ENCODE data around the gene SLC35F3.

The SLC35F3 gene

GRCh38 chr1:234102583-234102982 lies 198.1 kb downstream of the SLC35F3 start:
- TF ChIP-seq MYC (IDR thresholded peaks at IDR 0.05; ENCODE audit: low read depth, low read length): no peak
- TF ChIP-seq POLR2A (IDR thresholded peaks at IDR 0.05; ENCODE audit: extremely low read depth, insufficient read length): no peak
- TF ChIP-seq CTCF (IDR thresholded peaks at IDR 0.05; ENCODE audit: low read depth, low read length): no peak
- TF ChIP-seq, protein P1, sequence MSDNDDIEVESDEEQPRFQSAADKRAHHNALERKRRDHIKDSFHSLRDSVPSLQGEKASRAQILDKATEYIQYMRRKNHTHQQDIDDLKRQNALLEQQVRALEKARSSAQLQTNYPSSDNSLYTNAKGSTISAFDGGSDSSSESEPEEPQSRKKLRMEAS (IDR thresholded peaks at IDR 0.05; ENCODE audit: low read depth, low read length): no peak
- H3K4me3 ChIP-seq (ENCODE audit: low read depth, low read length): no peak overlapping the region
- DNase-seq (ENCODE audit: low read depth): no peak

GRCh38 chr1:234103198-234103597 lies 198.7 kb downstream of the SLC35F3 start:
- TF ChIP-seq, protein P1 (IDR thresholded peaks at IDR 0.05; ENCODE audit: low read depth, low read length): no peak
- no peak for TF ChIP-seq CTCF (IDR thresholded peaks at IDR 0.05; ENCODE audit: low read depth, low read length)
- no peak for TF ChIP-seq MYC (IDR thresholded peaks at IDR 0.05; ENCODE audit: low read depth, low read length)
- TF ChIP-seq POLR2A (IDR thresholded peaks at IDR 0.05; ENCODE audit: extremely low read depth, insufficient read length): no peak
- DNase-seq (ENCODE audit: low read depth): no peak
- H3K4me3 ChIP-seq (ENCODE audit: low read depth, low read length): no peak overlapping the region

GRCh38 chr1:234106032-234106431 lies 201.6 kb downstream of the SLC35F3 start:
- TF ChIP-seq MYC (IDR thresholded peaks at IDR 0.05; ENCODE audit: low read depth, low read length) (no peak), POLR2A (IDR thresholded peaks at IDR 0.05; ENCODE audit: extremely low read depth, insufficient read length) (no peak), CTCF (IDR thresholded peaks at IDR 0.05; ENCODE audit: low read depth, low read length) (no peak)
- TF ChIP-seq, protein P1 (IDR thresholded peaks at IDR 0.05; ENCODE audit: low read depth, low read length): no peak
- no peak for DNase-seq (ENCODE audit: low read depth)
- no peak overlapping the region for H3K4me3 ChIP-seq (ENCODE audit: low read depth, low read length)

GRCh38 chr1:234107416-234108021 lies 203.0 kb downstream of the SLC35F3 start:
- no peak for DNase-seq (ENCODE audit: low read depth)
- no peak overlapping the region for H3K4me3 ChIP-seq (ENCODE audit: low read depth, low read length)
- no peak for TF ChIP-seq CTCF (IDR thresholded peaks at IDR 0.05; ENCODE audit: low read depth, low read length)
- TF ChIP-seq POLR2A (IDR thresholded peaks at IDR 0.05; ENCODE audit: extremely low read depth, insufficient read length): no peak
- TF ChIP-seq, protein P1 (IDR thresholded peaks at IDR 0.05; ENCODE audit: low read depth, low read length): no peak
- no peak for TF ChIP-seq MYC (IDR thresholded peaks at IDR 0.05; ENCODE audit: low read depth, low read length)

GRCh38 chr1:234108921-234109320 lies 204.4 kb downstream of the SLC35F3 start:
- no peak overlapping the region for H3K4me3 ChIP-seq (ENCODE audit: low read depth, low read length)
- TF ChIP-seq CTCF (IDR thresholded peaks at IDR 0.05; ENCODE audit: low read depth, low read length): no peak
- TF ChIP-seq POLR2A (IDR thresholded peaks at IDR 0.05; ENCODE audit: extremely low read depth, insufficient read length): no peak
- TF ChIP-seq MYC (IDR thresholded peaks at IDR 0.05; ENCODE audit: low read depth, low read length): no peak
- TF ChIP-seq, protein P1 (IDR thresholded peaks at IDR 0.05; ENCODE audit: low read depth, low read length): no peak
- peak; percentile 14 for DNase-seq (ENCODE audit: low read depth)

All from NB4 (cell line).